Fibroblast of skin of right biceps (primary cell): ENCODE measurements around the gene OASL.

ENCODE experiments used
- DNase-seq: peaks from one replicate; pipeline ENCODE4 v3.0.0-alpha.2; 2013

The OASL gene

DNA sequence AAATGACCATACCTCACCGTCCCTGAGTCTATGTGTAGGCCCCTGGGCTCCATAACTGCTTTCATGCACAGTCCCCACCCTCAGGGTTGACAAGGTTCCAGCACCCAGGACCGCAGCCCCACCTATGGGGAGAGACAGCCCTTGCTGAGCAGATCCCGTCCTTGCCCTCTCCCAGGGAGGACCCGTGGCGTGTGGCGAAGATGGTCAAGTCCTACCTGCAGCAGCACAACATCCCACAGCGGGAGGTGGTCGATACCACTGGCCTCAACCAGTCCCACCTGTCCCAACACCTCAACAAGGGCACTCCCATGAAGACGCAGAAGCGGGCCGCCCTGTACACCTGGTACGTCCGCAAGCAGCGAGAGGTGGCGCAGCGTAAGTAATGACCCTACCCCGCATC lies 50.4 kb downstream of the OASL start:
- DNase-seq, result no peak

DNA sequence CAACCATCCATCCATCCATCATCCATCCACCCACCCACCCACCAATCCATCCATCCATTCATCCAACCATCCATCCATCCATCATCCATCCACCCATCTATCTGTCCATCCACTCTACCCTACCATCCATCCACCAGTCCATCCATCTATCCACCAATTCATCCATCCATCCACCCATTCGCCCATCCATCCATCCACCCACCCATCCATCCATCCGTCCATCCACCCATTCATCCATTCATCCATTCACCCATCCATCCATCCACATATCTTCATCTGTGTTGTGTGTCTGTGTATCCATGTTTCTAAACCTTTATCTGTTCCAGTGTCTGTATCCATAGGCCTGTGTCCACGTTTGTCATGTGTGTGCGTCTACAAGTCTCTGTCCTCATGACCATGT lies 50.8 kb downstream of the OASL start:
- DNase-seq, result no peak

DNA sequence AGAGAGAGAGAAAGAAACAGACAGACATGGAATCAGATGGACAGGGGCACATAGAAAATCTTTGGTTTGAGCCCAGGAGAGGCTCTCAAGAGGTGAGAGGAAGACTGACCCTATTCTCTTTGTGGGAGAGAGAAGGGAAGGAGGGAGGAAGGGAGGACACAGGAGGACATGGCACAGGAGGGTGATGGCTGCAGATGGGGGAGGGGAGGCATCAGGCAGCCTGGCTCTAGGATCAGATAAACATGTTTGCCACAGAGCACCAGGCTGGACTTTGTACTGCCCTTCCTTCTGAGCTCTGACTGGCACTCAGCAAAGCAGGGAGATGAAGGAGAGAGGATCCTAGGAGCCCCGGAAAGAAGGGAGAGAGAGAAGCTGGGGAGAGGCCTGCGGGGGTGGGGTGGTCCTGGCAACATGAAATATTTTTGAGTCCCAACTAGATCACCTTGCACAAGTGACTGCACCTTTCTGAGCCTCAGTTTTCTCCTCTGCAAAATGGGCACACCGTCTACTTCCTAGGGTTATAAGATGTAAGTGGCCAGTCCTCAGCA lies 54.6 kb downstream of the OASL start:
- DNase-seq, result no peak

DNA sequence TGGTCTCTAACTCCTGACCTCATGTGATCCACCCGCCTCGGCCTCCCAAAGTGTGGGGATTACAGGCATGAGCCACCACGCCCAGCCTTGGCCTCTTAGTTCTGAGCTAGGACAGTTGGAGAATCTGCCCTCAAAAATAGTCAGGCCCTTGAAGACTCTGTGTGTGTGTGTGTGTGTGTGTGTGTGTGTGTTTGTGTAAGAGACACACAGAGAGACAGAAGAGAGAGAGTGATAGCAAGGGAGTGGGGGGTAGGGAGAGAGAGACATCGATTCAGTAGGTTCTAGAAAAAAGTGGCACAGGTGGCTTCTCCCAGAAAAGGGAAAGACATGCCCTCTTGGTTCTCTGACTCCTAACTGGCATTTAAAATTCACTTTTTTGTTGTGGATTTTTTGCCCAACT lies 55.3 kb downstream of the OASL start:
- DNase-seq, result no peak

DNA sequence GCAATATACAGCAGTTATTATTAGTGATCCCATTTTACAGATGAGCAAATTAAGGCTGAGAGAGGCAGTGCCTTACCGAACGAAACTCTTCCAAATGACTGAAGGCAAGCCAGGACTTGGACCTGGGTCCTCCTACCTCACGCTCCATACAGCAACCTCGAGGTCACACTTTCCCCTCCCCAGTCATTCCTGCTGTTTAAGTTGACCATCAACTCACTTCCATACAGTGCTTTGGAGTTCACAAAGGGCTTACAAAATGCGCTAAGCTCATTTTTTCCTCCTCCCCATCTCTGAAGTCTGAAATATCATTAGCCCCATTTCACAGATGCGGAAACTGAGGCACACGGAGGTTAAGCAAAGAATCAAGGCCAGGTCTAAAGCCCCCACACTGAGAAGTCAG lies 56.4 kb downstream of the OASL start:
- no peak for DNase-seq

DNA sequence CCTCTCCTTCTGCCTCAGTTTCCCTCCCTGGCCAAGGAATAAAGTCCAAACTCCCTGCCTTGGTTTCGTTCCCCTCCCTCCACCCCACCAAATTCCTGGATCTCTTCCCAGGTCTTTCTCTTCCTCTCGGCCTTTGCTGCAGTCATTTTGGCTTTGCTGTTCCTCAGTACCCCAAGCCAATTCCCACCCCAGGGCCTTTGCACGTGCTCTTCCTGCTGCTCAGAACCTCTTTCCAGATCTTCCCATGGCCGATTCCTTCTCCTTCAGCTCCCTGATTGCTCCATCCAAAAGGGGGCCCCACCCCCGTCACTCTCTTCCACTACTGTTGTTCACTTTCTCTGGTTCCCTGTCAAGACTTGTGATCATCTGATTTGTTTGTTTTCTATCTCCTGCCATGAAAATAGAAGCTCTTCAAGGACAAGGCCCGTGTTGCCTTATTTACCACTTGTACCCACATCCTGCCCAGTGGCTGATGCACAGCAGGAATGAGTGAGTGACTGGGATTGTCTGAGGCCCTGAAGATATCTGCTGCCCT lies 57.6 kb downstream of the OASL start:
- DNase-seq, result no peak

DNA sequence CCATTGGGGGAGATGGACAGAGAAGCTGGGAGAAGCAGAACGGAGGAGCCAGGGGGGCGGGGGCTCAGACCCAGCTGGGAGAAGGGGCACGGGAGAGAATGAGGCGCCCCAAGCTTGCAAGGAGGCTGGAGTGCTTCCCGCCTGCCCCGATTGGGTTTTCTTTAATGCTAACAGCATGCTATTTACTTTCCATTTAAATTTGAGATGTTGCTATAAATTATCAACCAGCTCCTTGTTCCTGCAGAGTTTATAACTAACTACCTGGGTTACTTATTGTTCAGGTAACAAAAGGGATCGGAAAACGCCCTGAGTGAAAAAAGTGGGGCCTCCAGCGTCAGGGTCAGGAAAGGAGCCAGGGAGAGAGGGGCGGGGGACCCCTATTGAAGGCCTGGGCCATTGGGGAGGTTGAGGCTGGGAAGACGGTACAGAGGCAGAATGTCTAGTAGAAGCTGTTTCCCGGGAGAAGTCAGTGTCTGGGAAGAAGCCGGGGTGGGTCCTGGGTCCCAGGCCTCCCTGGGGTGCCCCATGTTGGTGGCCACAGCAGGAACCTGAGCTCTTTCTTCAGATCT lies 58.2 kb downstream of the OASL start:
- no peak for DNase-seq

DNA sequence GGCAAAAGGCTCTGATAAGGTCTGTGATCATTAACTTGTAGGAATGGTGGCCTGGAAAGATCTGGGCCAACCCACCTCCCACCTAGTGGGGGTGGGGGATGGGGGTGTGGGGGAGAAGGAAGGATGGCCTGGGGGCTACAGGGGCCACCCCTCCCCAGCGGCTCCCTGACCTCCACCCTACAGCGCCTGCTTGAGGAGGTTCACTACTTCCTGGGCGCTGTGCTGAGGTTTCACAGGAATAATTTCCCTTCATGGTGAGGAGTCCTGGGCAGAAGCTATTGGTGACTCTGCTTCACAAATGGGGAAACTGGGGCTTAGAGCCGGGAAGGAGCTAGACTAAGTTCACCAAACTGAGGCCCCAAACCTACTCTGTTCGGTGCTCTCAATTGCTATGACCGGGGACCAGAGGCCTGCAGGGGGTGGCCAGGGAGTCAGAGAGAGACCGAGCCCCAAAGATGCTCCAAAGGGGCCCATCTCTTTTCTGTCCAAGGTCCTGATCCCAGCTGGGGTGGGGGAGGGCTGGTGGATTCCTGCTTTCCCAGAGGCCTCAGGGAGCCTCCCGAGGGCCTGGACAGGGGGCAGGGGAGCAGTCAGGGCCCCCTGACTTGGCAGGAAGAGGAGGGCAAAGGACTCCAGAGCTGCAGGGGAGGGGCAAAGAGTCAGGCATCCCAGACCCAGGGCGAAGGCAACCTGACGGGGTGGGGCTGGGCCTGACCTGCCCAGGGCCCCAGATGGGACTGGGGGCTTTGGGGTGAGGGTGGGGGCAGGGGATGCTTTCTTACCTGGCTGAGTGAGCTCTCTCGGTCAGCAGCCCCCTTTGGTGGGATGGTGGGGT lies 59.0 kb downstream of the OASL start:
- DNase-seq, result no peak

DNA sequence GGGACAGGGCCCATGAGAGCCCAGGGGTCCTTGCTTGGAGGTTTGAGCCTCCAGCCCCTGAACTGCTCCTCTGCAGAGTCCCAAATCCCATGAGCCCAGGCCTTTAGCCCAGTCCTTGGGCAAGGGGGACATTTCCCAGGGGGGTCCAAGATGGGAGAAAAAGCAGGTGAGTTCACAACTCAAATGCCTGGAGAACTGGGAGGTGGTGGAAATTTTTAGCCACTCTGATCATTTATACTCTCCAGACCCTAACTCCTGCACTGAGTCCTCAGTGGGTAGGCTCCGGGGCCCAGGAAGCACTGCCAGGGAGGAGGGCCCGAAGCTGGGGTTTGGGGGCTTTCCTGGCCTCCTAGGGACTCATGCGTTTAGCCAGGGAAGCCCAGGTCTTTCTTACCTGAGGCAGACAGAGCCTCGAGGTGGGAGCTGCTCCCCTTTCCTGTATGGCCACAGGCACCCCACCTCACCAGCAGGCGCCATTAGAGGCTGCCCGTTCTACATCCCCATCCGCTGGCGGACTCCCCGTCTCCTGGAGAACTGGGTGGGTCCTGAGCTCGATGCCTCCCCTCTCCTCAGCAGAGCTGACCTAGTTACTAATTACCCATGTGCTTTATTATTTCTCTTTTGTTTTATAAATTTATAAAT lies 59.7 kb downstream of the OASL start:
- DNase-seq, result no peak

DNA sequence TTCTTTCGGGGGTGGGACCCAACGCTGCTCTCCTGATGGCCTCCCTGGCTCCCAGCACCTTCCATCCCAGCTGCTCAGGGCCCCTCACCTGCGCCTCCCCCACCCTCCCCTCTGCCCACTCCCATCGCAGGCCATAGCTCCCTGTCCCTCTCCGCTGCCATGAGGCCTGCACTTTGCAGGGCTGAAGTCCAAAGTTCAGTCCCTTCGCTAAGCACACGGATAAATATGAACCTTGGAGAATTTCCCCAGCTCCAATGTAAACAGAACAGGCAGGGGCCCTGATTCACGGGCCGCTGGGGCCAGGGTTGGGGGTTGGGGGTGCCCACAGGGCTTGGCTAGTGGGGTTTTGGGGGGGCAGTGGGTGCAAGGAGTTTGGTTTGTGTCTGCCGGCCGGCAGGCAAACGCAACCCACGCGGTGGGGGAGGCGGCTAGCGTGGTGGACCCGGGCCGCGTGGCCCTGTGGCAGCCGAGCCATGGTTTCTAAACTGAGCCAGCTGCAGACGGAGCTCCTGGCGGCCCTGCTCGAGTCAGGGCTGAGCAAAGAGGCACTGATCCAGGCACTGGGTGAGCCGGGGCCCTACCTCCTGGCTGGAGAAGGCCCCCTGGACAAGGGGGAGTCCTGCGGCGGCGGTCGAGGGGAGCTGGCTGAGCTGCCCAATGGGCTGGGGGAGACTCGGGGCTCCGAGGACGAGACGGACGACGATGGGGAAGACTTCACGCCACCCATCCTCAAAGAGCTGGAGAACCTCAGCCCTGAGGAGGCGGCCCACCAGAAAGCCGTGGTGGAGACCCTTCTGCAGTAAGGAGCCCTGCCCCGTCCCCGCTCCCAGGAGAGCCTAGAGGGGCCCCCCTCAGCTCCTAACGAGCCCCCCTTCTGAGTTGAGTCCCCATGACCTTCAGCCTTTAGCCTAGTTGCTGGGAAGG lies 60.5 kb downstream of the OASL start, which contains the start of gene HNF1A:
Gene HNF1A (plus strand): TSS at position 248 of the 924 bp plus-strand sequence. CDS start 226 bp downstream, at position 474.
- DNase-seq, result no peak

DNA sequence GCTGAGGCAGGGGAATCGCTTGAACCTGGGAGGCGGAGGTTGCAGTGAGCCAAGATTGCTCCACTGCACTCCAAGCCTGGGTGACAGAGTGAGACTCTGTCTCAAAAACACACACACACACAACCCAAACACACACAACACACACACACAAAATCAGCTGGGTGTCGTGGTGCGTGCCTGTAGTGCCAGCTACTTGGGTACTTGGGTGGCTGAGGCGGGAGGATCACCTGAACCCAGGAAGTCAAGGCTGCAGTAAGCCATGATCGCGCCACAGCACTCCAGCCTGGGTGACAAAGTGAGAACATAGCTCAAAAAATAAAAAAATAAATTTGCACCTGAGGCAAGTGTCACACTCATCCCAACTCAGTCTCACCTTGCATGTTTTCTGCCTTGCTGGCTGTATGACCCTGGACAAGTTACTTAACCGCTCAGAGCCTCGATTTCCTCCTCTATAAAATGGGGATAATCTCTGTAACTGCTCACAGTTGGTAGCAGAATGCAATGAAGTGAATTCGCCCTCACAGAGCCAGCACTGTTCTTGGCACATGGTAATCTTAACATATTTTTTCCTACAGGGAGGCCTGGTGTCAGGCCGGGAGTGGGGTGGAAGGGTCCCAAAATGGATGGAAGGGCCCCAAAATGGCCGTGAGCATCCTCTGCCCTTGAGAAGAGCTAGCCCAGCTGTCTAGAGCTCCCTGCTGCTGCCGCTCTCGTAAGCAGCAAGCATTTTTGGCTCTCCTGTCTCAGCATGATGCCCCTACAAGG lies 61.3 kb downstream of the OASL start:
- DNase-seq, result no peak

DNA sequence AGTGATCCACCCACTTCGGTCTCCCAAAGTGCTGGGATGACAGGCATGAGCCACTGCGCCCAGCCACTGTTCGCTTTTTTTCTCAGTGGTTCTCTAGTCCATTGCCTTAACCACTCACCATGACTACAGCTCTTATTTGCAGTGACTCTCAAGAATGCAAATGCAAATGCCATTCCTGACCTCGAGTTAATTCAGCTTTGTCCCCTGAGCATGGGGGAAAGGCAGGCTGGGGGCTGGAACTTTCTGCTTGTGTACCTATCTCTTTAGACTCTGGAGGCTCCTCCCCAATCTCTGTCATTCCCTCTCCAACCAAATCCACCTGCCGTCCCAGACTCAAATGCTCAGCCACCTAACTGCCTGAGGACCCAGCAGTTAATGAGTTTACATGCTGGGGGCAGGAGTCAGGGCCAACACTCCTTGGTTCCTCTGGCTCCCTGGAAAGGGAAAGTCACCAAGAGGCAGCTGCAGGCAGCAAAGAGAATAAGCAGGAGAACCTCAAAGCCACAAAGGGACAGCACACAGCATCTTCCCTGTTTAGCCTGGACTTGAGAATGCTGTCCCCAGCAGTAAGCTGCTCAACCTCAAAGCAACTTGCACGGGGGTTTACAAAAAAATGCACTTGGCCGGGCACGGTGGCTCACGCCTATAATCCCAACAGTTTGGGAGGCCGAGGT lies 66.0 kb downstream of the OASL start:
- DNase-seq, result no peak

DNA sequence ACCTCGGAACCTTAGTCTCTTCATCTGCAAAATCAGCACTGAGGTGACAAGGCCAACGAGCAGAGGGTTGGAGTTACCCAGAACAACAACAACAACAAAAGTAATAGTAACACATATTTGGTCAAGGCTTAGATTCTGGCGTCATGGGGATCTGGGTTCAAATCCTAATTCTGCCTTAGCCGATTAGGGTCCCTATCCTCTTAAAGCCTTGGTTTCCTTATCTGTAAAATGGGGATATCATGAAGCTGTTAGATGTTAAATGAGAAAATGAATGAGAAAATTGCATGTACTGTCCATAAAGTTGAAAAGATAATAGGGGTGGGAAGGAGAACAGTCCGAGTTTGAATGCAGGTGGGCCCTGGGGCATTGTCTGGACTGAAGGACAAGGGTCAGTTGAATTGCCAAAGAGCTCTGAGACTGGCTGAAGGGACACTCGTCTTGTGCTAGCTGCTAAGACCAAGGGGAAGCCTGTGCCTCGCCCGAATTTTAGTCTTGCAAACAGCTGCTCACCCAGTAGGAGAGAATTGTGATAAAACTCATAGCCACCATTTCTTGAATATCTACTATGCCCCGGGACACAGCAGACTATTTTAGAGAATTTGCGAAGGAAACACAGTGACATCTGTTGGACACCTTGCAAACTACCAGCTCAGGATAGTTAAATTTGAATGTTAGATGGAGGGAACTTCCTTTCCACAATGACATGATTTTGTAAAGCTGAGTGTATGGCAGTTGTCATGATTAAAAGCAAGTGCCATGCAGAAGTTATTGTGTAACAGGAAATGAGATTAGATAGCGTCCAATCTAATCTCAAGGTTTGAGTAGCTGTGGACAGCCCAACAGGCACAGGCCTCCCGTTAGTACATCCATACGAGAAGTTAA lies 67.5 kb downstream of the OASL start:
- peak; percentile 53 for DNase-seq

DNA sequence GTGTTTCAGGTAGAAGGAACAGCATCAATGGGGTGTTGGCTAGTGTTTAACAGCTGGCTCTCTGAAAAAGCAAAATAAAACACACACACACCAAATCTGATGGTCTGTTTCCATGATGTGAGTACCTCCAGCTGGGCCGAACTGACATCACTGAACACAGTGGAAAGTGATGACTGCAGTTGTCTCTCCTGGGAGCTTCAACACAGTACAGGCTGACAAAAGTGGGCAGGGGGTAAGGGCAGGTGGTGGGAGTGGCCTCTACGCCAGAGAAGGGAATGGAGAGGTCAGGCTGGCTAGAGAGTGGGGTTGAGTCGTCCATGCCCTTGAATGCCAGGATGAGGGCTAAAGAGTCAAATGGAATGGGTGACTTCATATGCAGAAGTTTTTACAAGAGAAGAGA lies 68.7 kb downstream of the OASL start:
- no peak for DNase-seq
